AG10803 (cell line): ENCODE data around the gene ELOVL6.
"Not testable (repeated sequence)": the region's sequence is repeated elsewhere in the genome, so short reads cannot be mapped to it uniquely, and the experiment has no call there.

Source experiments
- DNase-seq: peaks from one replicate; pipeline ENCODE4 v3.0.0; 2010; ENCODE audit warnings: low read depth
- H3K4me3 ChIP-seq: 2 replicates; pipeline ENCODE4 v1.5.1; 2011; ENCODE audit warnings: mild to moderate bottlenecking, low read length, control low read depth
- CTCF ChIP-seq: conservative IDR thresholded peaks from 2 replicates; pipeline ENCODE4 v1.5.1; 2011; ENCODE audit warnings: mild to moderate bottlenecking, low read length, control low read depth, inconsistent platforms

The ELOVL6 gene

GRCh38 chr4:110159541-110159940 lies 38.9 kb downstream of the ELOVL6 start:
- no peak for TF ChIP-seq CTCF
- no peak for DNase-seq

GRCh38 chr4:110157580-110157979 lies 40.8 kb downstream of the ELOVL6 start:
- H3K4me3 ChIP-seq, result no peak overlapping the region
- TF ChIP-seq CTCF, result no peak
- DNase-seq, result no peak

More at GRCh38 chr4:110159541-110159940, 38.9 kb downstream of the ELOVL6 start:
- no peak overlapping the region for H3K4me3 ChIP-seq

GRCh38 chr4:110157166-110157565 lies 41.2 kb downstream of the ELOVL6 start:
- DNase-seq, H3K4me3 ChIP-seq: not testable (repeated sequence)

DNA sequence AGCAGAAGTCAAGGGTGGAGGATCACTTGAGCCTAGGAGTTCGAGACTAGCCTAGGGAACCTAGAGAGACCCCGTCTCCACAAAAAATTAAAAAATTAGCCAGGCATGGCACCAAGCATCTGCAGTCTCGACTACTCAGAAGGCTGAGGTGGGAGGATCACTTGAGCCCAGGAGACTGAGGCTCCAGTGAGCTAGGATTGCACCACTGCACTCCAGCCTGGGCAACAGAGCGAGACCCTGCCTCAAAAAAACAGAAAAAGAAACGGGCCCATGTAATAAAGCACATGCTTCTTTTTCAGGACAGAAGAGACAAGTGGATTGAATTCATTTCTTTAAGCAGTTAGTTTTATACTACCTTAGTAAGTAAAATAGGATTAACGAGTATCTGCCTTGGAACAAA lies 42.0 kb downstream of the ELOVL6 start:
- no peak for DNase-seq
- no peak for TF ChIP-seq CTCF
- no peak overlapping the region for H3K4me3 ChIP-seq

- H3K4me3 ChIP-seq, result no peak overlapping the region
- DNase-seq, result peak; percentile 26
- no peak for TF ChIP-seq CTCF
Measured at GRCh38 chr4:110155654-110156053, 42.8 kb downstream of the ELOVL6 start.

- DNase-seq, result no peak
- TF ChIP-seq CTCF, result no peak
- H3K4me3 ChIP-seq, result no peak overlapping the region
Measured at GRCh38 chr4:110154582-110154981, 43.8 kb downstream of the ELOVL6 start.

GRCh38 chr4:110152386-110152785 lies 46.0 kb downstream of the ELOVL6 start:
- DNase-seq, result no peak
- H3K4me3 ChIP-seq, result no peak overlapping the region
- TF ChIP-seq CTCF, result no peak

DNA sequence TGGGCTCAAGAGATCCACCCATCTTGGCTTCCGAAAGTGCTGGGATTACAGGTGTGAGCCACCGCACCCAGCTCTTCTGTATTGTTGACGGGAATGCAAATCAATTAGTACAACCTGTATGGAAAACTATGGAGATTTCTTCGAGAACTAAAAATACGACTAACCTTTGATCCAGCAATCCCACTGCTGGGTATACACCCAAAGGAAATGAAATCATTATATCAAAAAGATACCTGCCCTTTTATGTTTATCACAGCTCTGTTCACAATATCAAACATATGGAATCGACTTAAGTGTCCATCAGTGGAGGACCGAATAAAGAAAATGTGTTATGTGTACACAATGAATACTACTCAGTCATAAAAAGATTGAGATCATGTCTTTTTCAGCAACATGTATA lies 49.3 kb downstream of the ELOVL6 start:
- H3K4me3 ChIP-seq, result no peak overlapping the region
- TF ChIP-seq CTCF, result no peak
- no peak for DNase-seq
